NCI-H2227 treated with DMSO at 0.1 percent for 48 hours (cell line): Measurements from ENCODE around the gene VPS33B.

Experiments
- DNase-seq: peaks from one replicate; lab custom pipeline; 2025; lab: John Stamatoyannopoulos, UW

The VPS33B gene

DNA sequence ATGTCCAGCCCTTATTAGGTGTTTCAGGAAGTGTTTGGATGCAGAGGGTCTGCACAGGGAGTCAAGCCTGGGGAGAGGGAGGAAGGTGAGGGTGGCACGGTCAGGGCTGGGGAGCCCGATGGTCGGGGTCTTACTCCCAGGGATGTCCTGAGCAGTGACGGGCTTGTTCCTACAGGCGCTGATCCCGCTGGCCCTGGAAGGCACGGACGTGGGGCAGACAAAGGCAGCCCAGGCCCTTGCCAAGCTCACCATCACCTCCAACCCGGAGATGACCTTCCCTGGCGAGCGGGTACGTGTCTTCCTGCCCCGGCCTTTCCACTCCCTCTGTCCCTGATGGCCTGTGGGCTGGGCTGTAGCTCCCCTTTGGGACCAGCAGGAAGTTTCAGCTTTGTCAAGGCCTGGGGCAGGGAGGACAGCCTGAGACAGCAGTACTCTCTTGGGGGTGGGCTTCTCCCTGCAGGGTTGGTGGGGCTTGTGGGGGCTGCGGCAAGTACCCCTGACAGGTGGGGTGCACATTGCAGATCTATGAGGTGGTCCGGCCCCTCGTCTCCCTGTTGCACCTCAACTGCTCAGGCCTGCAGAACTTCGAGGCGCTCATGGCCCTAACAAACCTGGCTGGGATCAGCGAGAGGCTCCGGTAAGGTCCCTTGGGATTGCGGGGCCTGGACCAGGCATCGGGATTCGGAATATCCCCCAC is 72.3 kb downstream of the VPS33B start:
- no peak for DNase-seq
